Measurements from ENCODE around the gene SGO2. TPM values are rescaled to one million over a fixed set of nuclear protein-coding genes. Genes with fewer than 3 reads are reported as not detected.
"Not testable (repeated sequence)": the region's sequence is repeated elsewhere in the genome, so short reads cannot be mapped to it uniquely, and the experiment has no call there.

SGO2 gene
- total RNA-seq, 1 donor from 2014 or later: 26.0 TPM

GRCh38 chr2:200592406-200593075 lies 66.5 kb downstream of the SGO2 start:
- intact Hi-C loops (cut with micrococcal nuclease): no loop called here

GRCh38 chr2:200593905-200594304 lies 67.9 kb downstream of the SGO2 start:
- intact Hi-C loops (cut with micrococcal nuclease): no loop called here

GRCh38 chr2:200595913-200596312 lies 69.9 kb downstream of the SGO2 start:
- intact Hi-C loops (cut with micrococcal nuclease): no loop called here

- intact Hi-C loops (cut with micrococcal nuclease): no loop called here
Observed at GRCh38 chr2:200596774-200597570, 71.0 kb downstream of the SGO2 start.

GRCh38 chr2:200599206-200599605 lies 73.2 kb downstream of the SGO2 start:
- intact Hi-C loops (cut with micrococcal nuclease): no loop called here

GRCh38 chr2:200600549-200601225 lies 74.7 kb downstream of the SGO2 start:
- intact Hi-C loops (cut with micrococcal nuclease): no loop called here

- intact Hi-C loops (cut with micrococcal nuclease): no loop called here
Observed at GRCh38 chr2:200602584-200602983, 76.6 kb downstream of the SGO2 start.

GRCh38 chr2:200603972-200604371 lies 78.0 kb downstream of the SGO2 start:
- intact Hi-C loops (cut with micrococcal nuclease): no loop called here

GRCh38 chr2:200604571-200605255 lies 78.7 kb downstream of the SGO2 start:
- intact Hi-C loops (cut with micrococcal nuclease): no loop called here

GRCh38 chr2:200608341-200609027 lies 82.5 kb downstream of the SGO2 start:
- intact Hi-C loops (cut with micrococcal nuclease): no loop called here

- intact Hi-C loops (cut with micrococcal nuclease): no loop called here
Observed at GRCh38 chr2:200609028-200609614, 83.1 kb downstream of the SGO2 start.

- intact Hi-C loops (cut with micrococcal nuclease): not testable (repeated sequence)
Observed at GRCh38 chr2:200610217-200610616, 84.2 kb downstream of the SGO2 start.

- intact Hi-C loops (cut with micrococcal nuclease): no loop called here
Observed at GRCh38 chr2:200613692-200614091, 87.7 kb downstream of the SGO2 start.

GRCh38 chr2:200614249-200614648 lies 88.2 kb downstream of the SGO2 start:
- intact Hi-C loops (cut with micrococcal nuclease): no loop called here

- intact Hi-C loops (cut with micrococcal nuclease): loop anchor here (5.0 kb wide), 1 partner anchor 87 kb away; no protein-coding TSS in a partner anchor
Observed at GRCh38 chr2:200615247-200615646, 89.2 kb downstream of the SGO2 start.

- intact Hi-C loops (cut with micrococcal nuclease): loop anchor here (5.0 kb wide), 1 partner anchor 86 kb away; no protein-coding TSS in a partner anchor
Observed at GRCh38 chr2:200616193-200616592, 90.2 kb downstream of the SGO2 start.

GRCh38 chr2:200616656-200617055 lies 90.6 kb downstream of the SGO2 start:
- intact Hi-C loops (cut with micrococcal nuclease): loop anchor here (5.0 kb wide), 1 partner anchor 86 kb away; no protein-coding TSS in a partner anchor

GRCh38 chr2:200617156-200618053 lies 91.4 kb downstream of the SGO2 start:
- intact Hi-C loops (cut with micrococcal nuclease): loop anchor here (5.0 kb wide), 1 partner anchor 85 kb away; no protein-coding TSS in a partner anchor

GRCh38 chr2:200618054-200618419 lies 92.0 kb downstream of the SGO2 start:
- intact Hi-C loops (cut with micrococcal nuclease): loop anchor here (5.0 kb wide), 1 partner anchor 84 kb away; no protein-coding TSS in a partner anchor
